Stimulated activated naive B cell treated with anti-CD40 and anti-IgM and Interleukin-4, amounts not matched to agents 10 μg/mL and 1 μg/mL and 100 μg/mL, for 72 hours (primary cell): ENCODE measurements around the gene KCNJ15.

ENCODE experiments used
- ATAC-seq, 2 donors: fragments of 150-1000 bp; cut with Tn5 transposase; replicated peaks; 2 replicates each; pipeline ENCODE4 v1.10.0; 2021; ENCODE audit warnings: moderate library complexity in 1 of 2
- DNase-seq: peaks from one replicate; pipeline ENCODE4 v3.0.0; 2021
- H3K27ac Mint-ChIP-seq: one replicate; pipeline ENCODE4 v1.8.0; 2022; ENCODE audit warnings: mild to moderate bottlenecking, mixed read lengths
- H3K27me3 Mint-ChIP-seq, 2 donors: one replicate each; pipeline ENCODE4 v1.8.0; 2022; ENCODE audit warnings: mixed read lengths in 2 of 2
- H3K36me3 Mint-ChIP-seq, 2 donors: one replicate each; pipeline ENCODE4 v1.8.0; 2022; ENCODE audit warnings: mixed read lengths in 2 of 2, mild to moderate bottlenecking in 1 of 2
- H3K4me1 Mint-ChIP-seq, 2 donors: one replicate each; pipeline ENCODE4 v1.8.0; 2022; ENCODE audit warnings: mixed read lengths in 2 of 2, mild to moderate bottlenecking in 1 of 2
- H3K4me3 Mint-ChIP-seq, 2 donors: one replicate each; pipeline ENCODE4 v1.8.0; 2022; ENCODE audit warnings: mild to moderate bottlenecking in 2 of 2, mixed read lengths in 2 of 2, moderate library complexity in 1 of 2
- H3K9me3 Mint-ChIP-seq, 2 donors: one replicate each; pipeline ENCODE4 v1.8.0; 2022; ENCODE audit warnings: mixed read lengths in 2 of 2, mild to moderate bottlenecking in 1 of 2

Gene KCNJ15

DNA sequence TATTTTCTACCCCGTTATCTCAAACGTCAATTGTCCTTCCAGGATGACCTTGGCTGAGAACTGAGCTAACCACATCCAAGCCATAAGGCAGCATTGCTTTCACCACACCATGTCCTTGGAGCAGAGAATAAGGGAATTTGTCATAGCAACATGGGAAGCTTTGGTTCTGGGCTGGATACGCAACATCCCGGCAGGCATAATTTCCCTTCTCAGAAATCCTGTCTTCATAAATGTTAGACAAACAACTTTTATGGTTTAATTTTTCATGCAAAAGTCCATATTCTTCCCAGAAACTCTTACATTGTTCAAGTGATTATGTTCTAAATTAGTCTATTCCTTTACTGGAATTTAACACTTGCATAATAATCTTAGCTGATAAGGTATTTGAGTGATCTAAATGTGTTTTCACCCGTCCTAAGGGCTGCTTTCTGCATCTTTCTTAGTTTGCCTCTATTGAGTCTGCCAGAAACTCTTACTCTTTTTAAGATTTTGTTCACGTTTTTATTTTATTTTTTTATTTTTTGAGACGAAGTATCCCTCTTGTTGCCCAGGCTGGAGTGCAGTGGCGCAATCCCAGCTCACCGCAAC is 51.8 kb downstream of the KCNJ15 start:
- Mint-ChIP-seq H3K4me1 (no peaks in the 10 kb centered on the region), H3K27ac (no peak overlapping the region), H3K4me3 (no peak overlapping the region), H3K9me3 (no peaks in the 10 kb centered on the region), H3K27me3 (no peaks in the 10 kb centered on the region), H3K36me3 (no peaks in the 10 kb centered on the region)
- ATAC-seq (no peak), DNase-seq (no peak)

DNA sequence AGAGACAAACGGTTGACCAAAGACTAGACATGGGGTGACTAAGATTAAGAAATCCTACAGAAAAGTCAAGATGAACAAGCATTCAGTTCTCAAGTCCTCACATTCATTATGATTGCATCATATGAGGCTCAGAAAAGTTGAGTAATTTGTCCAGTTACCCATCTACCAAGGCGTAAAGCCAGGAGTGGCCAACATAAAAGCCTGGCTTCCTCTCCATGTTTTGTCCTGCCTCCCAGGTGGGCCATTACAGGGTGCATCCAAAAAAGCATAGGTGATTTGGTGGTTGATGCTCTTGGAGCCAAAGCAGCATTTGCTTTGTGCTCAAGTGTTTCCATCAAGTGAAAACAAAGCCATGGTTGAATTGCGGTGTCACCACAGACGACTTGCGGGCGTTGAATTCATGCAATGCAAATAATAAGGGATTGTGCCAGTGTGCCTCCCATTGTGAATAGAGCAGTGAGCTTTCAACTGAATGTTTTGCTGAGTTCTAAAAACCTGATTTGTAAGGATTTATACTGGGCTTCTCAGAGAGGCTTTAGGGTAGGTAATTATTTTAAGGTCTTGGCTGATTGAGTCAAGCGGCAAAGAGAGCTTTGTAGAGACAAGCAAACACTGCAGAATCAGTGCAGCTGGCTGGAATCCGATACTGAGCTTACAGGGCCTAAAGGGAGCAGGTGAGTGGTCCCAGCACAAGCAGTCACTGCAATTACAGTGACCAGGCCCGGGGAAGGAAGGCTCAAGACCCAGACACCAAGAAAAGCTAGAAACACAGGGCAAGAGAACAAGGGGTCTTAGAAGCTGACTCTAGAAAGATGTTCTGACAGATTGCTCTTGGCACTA is 54.1 kb downstream of the KCNJ15 start:
- H3K4me1 Mint-ChIP-seq: no peaks in the 10 kb centered on the region

DNA sequence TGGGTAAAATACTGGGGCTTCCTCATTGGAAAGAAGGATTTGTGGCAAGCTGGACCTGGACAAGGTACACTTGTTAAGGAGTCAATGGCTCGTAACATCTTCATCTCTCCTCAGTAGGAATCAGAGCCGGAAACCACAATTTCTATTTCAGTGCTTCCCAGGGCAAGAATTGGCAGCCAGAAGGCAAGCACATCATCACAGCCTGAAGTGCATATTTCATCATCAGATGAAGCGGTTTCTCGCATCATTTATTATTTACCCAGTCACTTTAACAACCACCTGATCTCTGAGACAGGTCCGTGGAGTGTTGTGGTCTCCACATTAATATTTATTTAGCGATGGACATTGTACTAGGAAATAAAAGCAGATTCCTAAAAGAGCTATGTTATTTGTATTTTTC is 55.0 kb downstream of the KCNJ15 start:
- Mint-ChIP-seq H3K4me1 (no peaks in the 10 kb centered on the region), H3K27ac (no peak overlapping the region), H3K36me3 (no peaks in the 10 kb centered on the region), H3K27me3 (no peaks in the 10 kb centered on the region), H3K4me3 (no peak overlapping the region), H3K9me3 (no peaks in the 10 kb centered on the region)
- DNase-seq: no peak
- no peak for ATAC-seq

More for the DNA sequence above, 54.1 kb downstream of the KCNJ15 start:
- Mint-ChIP-seq H3K27ac (no peak overlapping the region), H3K4me3 (no peak overlapping the region), H3K27me3 (no peaks in the 10 kb centered on the region), H3K9me3 (no peaks in the 10 kb centered on the region), H3K36me3 (no peaks in the 10 kb centered on the region)
- no peak for DNase-seq
- no peak for ATAC-seq

DNA sequence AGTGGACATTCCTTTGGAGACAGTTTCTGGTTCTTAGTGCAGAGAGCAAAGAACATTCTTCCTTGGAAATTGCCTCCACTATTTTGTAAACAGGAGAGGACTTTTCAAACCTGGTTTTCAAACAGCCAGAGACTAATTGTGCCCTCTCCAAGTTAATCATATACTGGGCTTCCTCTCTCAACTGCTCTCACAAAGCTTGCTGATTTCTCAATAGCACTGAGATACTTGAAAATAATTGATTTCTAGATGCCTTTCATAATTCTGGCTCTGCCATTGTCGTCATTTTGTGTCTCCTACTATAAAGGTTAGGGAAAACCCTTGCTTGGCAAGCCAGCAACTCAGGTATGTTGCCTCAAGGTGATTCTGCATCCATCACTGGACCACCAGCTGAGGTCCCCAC is 56.0 kb downstream of the KCNJ15 start:
- H3K27ac Mint-ChIP-seq: no peak overlapping the region
- ATAC-seq (no peak), DNase-seq (no peak)
- no peaks in the 10 kb centered on the region for H3K36me3 Mint-ChIP-seq
- no peaks in the 10 kb centered on the region for H3K9me3 Mint-ChIP-seq
- H3K27me3 Mint-ChIP-seq: no peaks in the 10 kb centered on the region
- H3K4me3 Mint-ChIP-seq: no peak overlapping the region
- H3K4me1 Mint-ChIP-seq: no peaks in the 10 kb centered on the region

DNA sequence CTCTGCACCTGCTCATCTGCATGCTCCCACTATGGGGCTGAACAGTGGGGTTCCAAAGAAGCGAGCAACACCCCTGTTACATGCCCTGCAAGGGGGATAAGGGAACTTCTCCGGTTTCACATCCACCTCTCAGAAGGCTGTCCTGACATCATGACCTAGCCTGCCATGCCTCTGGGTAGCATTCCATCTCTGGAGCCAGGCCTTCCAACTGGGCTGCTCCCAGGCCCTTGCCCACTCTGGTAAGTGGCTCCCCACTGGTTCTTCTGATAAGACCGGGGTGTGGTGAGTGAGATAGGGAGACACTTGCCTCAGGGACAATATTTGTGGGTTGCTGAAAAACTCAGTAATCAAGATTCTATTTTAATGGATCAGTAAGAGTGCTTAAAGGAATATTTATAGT is 57.8 kb downstream of the KCNJ15 start:
- no peaks in the 10 kb centered on the region for H3K36me3 Mint-ChIP-seq
- no peak for DNase-seq
- no peak overlapping the region for H3K4me3 Mint-ChIP-seq
- no peaks in the 10 kb centered on the region for H3K27me3 Mint-ChIP-seq
- no peak overlapping the region for H3K27ac Mint-ChIP-seq
- H3K9me3 Mint-ChIP-seq: no peaks in the 10 kb centered on the region
- ATAC-seq: no peak
- no peaks in the 10 kb centered on the region for H3K4me1 Mint-ChIP-seq

DNA sequence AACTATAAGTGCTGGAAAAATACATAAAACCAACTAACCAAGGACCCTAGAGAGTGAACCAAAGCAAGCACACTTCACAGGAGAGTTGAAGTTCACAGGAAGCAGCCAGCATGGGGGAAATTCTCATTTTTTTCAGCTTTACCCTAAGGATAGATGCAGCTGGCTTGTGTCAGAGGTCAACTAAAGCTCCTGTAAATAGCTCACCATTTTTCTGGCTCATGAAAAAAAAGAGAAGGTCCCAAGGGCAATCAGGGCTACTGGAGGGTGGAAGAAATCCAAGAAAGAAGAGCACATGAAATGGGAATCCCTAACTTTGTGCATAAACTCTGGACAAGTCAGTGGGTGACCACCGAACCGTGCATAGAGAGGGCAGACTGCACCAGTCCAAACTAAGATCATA is 58.3 kb downstream of the KCNJ15 start:
- H3K27ac Mint-ChIP-seq: no peak overlapping the region

DNA sequence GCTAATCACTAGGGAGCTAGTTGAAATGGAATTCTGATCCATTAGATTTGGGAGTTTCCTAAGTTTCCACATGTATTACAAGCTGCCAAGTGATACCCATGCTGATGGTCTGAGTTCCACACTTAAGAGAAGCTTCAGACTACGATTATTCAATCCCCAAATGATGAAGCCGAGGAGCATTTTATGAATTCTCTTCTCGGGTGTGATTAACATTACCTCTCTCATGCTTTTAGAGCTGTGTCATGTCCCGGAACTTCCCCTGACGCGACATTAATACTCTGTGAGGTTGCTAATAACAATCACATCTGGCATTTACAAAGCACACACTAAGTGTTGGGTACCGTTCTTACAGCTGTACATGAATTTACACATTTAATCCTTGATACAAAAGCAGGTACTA is 63.0 kb downstream of the KCNJ15 start:
- Mint-ChIP-seq H3K27ac (no peak overlapping the region), H3K4me1 (no peaks in the 10 kb centered on the region), H3K36me3 (no peaks in the 10 kb centered on the region), H3K4me3 (no peak overlapping the region), H3K27me3 (no peaks in the 10 kb centered on the region), H3K9me3 (no peaks in the 10 kb centered on the region)
- ATAC-seq: no peak
- DNase-seq: no peak

More for the DNA sequence above, 58.3 kb downstream of the KCNJ15 start:
- Mint-ChIP-seq H3K27me3 (no peaks in the 10 kb centered on the region), H3K9me3 (no peaks in the 10 kb centered on the region), H3K4me3 (no peak overlapping the region), H3K36me3 (no peaks in the 10 kb centered on the region), H3K4me1 (no peaks in the 10 kb centered on the region)
- DNase-seq (no peak), ATAC-seq (no peak)

DNA sequence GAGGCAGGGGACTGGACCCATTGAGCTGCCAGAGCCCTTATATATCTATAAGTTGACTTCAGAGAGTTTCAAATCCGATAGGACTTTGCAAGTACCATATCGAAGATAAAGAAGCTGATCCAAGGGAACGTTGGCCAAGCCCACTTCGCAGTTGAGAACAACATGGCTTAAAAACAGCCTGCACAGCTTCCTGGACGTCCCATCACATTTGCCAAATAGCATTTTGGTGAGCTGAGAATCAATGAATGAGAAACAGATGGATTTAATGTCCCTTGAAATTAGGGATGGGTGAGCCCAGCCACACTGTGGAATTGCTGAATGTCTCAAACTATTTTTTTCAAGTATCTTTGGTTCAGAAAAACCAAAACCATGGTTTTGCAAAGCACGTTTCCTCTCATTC is 64.8 kb downstream of the KCNJ15 start:
- Mint-ChIP-seq H3K9me3 (no peaks in the 10 kb centered on the region), H3K4me1 (no peaks in the 10 kb centered on the region), H3K4me3 (no peak overlapping the region), H3K27me3 (peaks cover 0 to 3% of the 10 kb centered on the region in 2 donors), H3K27ac (no peak overlapping the region), H3K36me3 (no peaks in the 10 kb centered on the region)
- no peak for ATAC-seq
- no peak for DNase-seq

DNA sequence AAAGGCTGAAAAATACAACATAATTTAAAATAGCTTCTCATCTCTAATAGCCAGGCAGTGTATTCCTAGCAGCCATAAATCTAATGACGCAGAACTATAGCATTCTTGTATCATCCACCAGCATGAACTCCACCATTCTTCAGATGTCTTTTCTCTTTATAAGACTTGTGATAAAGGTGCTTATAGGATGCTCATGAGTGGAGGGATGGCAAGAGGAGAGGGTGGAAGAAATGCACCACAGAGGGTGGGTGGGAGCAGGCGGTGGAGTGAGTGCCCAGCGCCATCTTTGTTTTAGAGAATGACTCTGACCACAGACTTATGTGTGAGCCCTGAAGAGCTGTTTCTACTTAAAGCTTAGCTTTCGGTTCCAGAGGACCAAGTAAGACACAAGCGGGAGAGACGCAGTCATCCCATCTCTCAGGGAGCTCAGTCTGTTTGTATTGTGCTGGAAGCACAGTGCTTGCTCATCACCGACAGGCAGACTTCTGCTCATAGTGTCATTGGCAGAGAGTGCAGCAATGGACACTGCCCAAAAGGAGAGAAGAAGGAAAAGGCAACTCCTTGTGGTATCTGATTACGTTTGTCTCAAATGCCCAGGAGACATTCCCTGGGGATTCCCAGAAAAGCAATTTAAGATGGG is 65.6 kb downstream of the KCNJ15 start:
- Mint-ChIP-seq H3K4me3 (no peak overlapping the region), H3K9me3 (no peaks in the 10 kb centered on the region)

DNA sequence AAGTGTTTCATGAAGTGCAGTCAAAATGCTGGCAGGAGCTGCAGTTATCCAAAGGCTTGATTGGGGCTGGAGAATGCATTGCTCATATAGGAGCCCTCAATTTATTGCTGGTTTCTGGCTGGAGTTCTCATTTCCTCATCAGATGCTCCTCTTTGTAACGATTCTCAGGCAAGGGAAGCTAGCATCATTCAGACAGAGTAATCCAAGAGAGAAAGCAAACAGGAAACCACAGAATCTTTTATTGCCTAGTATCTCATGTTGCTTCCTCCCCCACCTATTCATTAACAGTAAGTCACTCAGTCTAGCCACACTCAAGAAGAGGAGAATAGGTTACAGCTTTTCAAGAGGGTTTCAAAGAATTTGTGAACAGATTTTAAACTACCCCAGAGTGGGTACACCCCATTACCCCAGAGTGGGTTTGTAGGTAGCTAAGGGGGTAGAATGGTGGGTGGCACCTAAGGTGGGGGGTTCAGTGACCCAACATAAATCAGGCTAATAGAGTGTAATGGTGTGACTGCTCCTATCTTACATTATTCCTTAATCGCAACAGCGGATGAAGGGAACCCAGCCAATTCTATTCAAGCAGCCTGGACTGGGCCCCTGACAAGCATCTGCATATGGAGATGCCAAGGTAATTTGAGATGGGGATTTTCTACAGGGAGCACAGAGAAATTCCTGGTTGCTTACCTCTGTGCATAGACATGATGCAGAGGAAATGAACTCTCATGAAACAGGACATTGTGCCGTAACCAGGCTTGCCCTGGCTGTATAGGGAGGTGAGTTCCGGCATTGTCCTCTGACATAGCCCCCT is 67.1 kb downstream of the KCNJ15 start:
- Mint-ChIP-seq H3K27ac (no peak overlapping the region), H3K4me1 (no peaks in the 10 kb centered on the region), H3K27me3 (peaks cover 0 to 3% of the 10 kb centered on the region in 2 donors), H3K36me3 (no peaks in the 10 kb centered on the region), H3K4me3 (no peak overlapping the region), H3K9me3 (no peaks in the 10 kb centered on the region)
- DNase-seq (no peak), ATAC-seq (no peak)

More for the DNA sequence above, 65.6 kb downstream of the KCNJ15 start:
- H3K4me1 Mint-ChIP-seq: no peaks in the 10 kb centered on the region
- ATAC-seq (no peak), DNase-seq (no peak)
- peaks cover 0 to 3% of the 10 kb centered on the region in 2 donors for H3K27me3 Mint-ChIP-seq
- no peak overlapping the region for H3K27ac Mint-ChIP-seq
- H3K36me3 Mint-ChIP-seq: no peaks in the 10 kb centered on the region

DNA sequence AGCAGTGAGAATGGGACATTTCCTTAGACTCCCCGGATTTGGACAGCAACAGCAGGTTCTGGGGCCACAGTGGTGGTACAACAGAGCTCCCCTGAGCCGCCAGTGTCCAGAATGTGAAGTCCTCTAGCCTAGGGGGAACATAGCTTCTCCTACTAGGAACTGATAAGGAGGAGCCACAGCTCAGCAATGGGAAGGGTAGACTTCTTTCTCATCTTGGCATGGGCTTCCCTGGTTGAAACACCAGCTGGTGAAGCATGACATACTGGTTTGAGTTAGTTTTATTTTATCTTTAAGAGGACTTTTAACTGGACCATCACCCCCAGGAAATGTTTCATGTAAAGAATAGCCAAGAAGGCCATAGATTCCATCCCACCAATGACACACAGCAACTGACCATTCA is 68.4 kb downstream of the KCNJ15 start:
- H3K4me3 Mint-ChIP-seq: no peak overlapping the region
- no peak for ATAC-seq
- no peak for DNase-seq
- H3K4me1 Mint-ChIP-seq: no peaks in the 10 kb centered on the region
- H3K27ac Mint-ChIP-seq: no peak overlapping the region
- H3K9me3 Mint-ChIP-seq: no peaks in the 10 kb centered on the region
- peaks cover 0 to 3% of the 10 kb centered on the region in 2 donors for H3K27me3 Mint-ChIP-seq
- H3K36me3 Mint-ChIP-seq: no peaks in the 10 kb centered on the region

DNA sequence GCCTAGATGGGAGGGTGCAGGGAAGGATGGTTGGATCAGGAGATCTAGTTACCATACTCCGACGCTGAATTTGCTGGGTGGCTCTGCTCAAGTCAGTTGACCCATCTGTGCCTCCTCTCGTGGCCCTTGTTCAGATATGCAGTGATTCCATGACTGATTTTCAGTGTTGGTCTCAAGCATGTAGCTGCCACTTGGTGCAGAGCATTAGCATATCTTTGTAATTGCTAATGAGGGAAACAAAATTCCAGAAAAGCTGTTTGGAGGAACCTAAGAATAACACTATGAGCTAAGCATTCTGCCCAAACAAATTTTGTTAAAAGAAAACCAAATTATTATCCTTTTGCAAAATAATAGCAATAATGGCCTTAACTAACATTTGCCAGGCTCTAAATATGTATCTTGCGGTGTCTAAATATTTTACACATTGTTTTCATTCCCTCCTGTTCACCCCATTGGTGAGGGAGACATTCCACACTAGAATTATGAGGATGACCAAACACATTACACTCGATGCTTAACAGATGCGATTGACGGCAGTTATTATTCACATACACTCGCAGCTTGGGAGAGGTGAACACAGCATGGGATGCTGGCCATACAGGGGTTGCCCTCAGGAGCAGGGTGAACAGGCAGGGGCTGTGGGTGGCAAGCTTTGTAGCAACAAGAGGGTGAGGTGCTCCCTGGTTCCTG is 69.1 kb downstream of the KCNJ15 start:
- ATAC-seq: no peak
- Mint-ChIP-seq H3K4me3 (no peak overlapping the region), H3K36me3 (no peaks in the 10 kb centered on the region), H3K9me3 (no peaks in the 10 kb centered on the region), H3K27ac (no peak overlapping the region), H3K27me3 (peaks cover 0 to 3% of the 10 kb centered on the region in 2 donors), H3K4me1 (no peaks in the 10 kb centered on the region)
- no peak for DNase-seq

DNA sequence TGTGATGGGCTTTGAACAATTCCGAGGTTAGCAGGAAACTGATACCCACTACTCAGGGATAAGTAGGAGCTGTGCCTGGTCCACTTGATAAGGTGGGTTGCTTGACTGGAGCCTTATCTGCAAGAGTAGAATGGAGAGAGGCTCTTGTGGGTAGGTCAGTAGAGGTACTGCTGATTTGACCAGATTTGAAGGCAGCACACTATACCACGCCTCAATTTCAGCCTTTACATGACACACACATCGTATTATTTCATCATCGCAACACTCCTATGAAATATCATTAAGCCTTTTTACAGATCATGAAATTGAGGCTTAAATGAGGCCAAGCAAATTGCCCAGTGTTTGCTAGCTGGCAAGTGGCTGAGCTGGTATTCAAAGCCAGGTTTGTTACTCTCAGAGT is 69.6 kb downstream of the KCNJ15 start:
- H3K27ac Mint-ChIP-seq: no peak overlapping the region
- no peaks in the 10 kb centered on the region for H3K4me1 Mint-ChIP-seq
- DNase-seq (no peak), ATAC-seq (no peak)
- no peak overlapping the region for H3K4me3 Mint-ChIP-seq
- H3K27me3 Mint-ChIP-seq: peaks cover 0 to 3% of the 10 kb centered on the region in 2 donors
- H3K9me3 Mint-ChIP-seq: no peaks in the 10 kb centered on the region
- no peaks in the 10 kb centered on the region for H3K36me3 Mint-ChIP-seq

DNA sequence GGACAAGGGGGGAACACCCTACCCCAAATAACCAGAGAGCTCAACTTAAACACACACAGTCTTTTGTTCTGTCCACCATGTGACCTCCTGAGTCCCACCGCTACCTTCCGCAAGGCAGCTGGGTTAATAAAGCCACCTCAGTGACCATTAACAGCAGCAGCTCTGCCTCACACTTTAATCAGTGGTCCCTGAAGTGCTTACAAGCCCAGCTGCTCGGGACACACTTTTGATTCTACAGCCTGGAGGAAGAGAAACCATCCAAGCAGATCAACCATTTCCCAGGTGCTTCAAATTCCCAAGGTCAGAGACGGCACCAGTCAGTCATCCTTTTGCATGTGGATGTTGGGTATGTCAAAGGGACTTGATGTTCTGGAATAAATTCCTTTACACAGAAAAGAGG is 70.1 kb downstream of the KCNJ15 start:
- no peaks in the 10 kb centered on the region for H3K4me1 Mint-ChIP-seq
- H3K27me3 Mint-ChIP-seq: peaks cover 0 to 3% of the 10 kb centered on the region in 2 donors
- H3K27ac Mint-ChIP-seq: no peak overlapping the region
- H3K4me3 Mint-ChIP-seq: no peak overlapping the region
- DNase-seq (no peak), ATAC-seq (no peak)
- no peaks in the 10 kb centered on the region for H3K36me3 Mint-ChIP-seq
- H3K9me3 Mint-ChIP-seq: no peaks in the 10 kb centered on the region
